Osteoblast (primary cell): ENCODE results near the gene KRTAP13-2. TPM values are rescaled to one million over a fixed set of nuclear protein-coding genes. Genes with fewer than 3 reads are reported as not detected.

ENCODE experiments used
- DNase-seq: peaks from one replicate; pipeline ENCODE4 v3.0.0; 2011; ENCODE audit warnings: low spot score, mixed read lengths; ENCODE audit not compliant: insufficient read length; ENCODE audit errors: missing footprints
- H2AFZ ChIP-seq: 2 replicates; pipeline ENCODE4 v1.6.0; 2011; ENCODE audit warnings: mild to moderate bottlenecking, low read length
- H3K27ac ChIP-seq: 2 replicates; pipeline ENCODE4 v1.5.1; 2011; ENCODE audit warnings: mild to moderate bottlenecking, low read depth, low read length, moderate library complexity
- H3K27me3 ChIP-seq: 2 replicates; pipeline ENCODE4 v1.6.0; 2012; ENCODE audit warnings: mild to moderate bottlenecking, control low read depth, inconsistent platforms, low read length, moderate library complexity; ENCODE audit not compliant: insufficient read depth
- H3K36me3 ChIP-seq: 2 replicates; pipeline ENCODE4 v1.5.1; 2011; ENCODE audit warnings: mild to moderate bottlenecking, low read length, control low read depth, moderate library complexity; ENCODE audit not compliant: insufficient read depth
- H3K4me1 ChIP-seq: 2 replicates; pipeline ENCODE4 v1.5.1; 2011; ENCODE audit warnings: mild to moderate bottlenecking, low read length, control low read depth, moderate library complexity; ENCODE audit not compliant: insufficient read depth
- H3K4me2 ChIP-seq: 2 replicates; pipeline ENCODE4 v1.6.0; 2011; ENCODE audit warnings: mild to moderate bottlenecking, low read length; ENCODE audit not compliant: insufficient read depth
- H3K4me3 ChIP-seq: fragments of 200-600 bp; sonication (generic); 3 replicates; pipeline ENCODE4 v1.5.1; 2012; ENCODE audit warnings: mild to moderate bottlenecking, low read length, inconsistent platforms; ENCODE audit not compliant: insufficient read depth
- H3K79me2 ChIP-seq: 2 replicates; pipeline ENCODE4 v1.6.0; 2012; ENCODE audit warnings: mild to moderate bottlenecking, low read length, control low read depth, inconsistent platforms; ENCODE audit not compliant: insufficient read depth
- H3K9me3 ChIP-seq: 2 replicates; pipeline ENCODE4 v1.5.1; 2011; ENCODE audit warnings: low read depth, low read length, control low read depth
- H4K20me1 ChIP-seq: 2 replicates; pipeline ENCODE4 v1.6.0; 2012; ENCODE audit warnings: mild to moderate bottlenecking, low read length, control low read depth; ENCODE audit not compliant: insufficient read depth
- CTCF ChIP-seq: IDR thresholded peaks from 2 replicates; pipeline ENCODE4 v1.5.1; 2011; ENCODE audit warnings: mild to moderate bottlenecking, low read depth, low read length, moderate library complexity; ENCODE audit errors: extremely low read depth
- small RNA-seq: library from RNA; depleted of rRNA; stranded (forward); fragments of <200 nt; gene quantifications from one replicate; pipeline ENCODE3, GENCODE V24; 2012
- total RNA-seq: library from RNA; depleted of rRNA; stranded (reverse); fragments of >200 nt; gene quantifications from 2 replicates; pipeline ENCODE4 v1.2.3, GENCODE V29; 2012

KRTAP13-2 gene
- total RNA-seq, 1 donor: not detected

- Histone ChIP-seq H3K79me2 (no peaks in the 10 kb centered on the region), H3K4me3 (no peak overlapping the region), H3K4me2 (no peak overlapping the region), H3K9me3 (no peaks in the 10 kb centered on the region), H2AFZ (no peak overlapping the region), H3K4me1 (no peaks in the 10 kb centered on the region), H4K20me1 (no peaks in the 10 kb centered on the region), H3K36me3 (no peaks in the 10 kb centered on the region), H3K27me3 (no peaks in the 10 kb centered on the region), H3K27ac (no peak overlapping the region)
- TF ChIP-seq CTCF: no peak
- no peak for DNase-seq
Measured at GRCh38 chr21:30326390-30326789, 45.7 kb downstream of the KRTAP13-2 start.

Small RNA genes within 50 kb of the gene (small RNA-seq; reads per million reads assigned to genes)
- gene KRTAP23-1 (not detected), gene MIR4327 (not detected)

Other genes with a start within 250 kb of the KRTAP13-2 start
- gene CLDN17, start 205.5 kb downstream of the KRTAP13-2 start, total RNA-seq: not detected in 2 replicates
- gene CLDN8, start 156.2 kb downstream of the KRTAP13-2 start, total RNA-seq: not detected in 2 replicates
- gene KRTAP24-1, start 89.3 kb downstream of the KRTAP13-2 start, total RNA-seq: not detected in 2 replicates
- gene KRTAP25-1, start 82.8 kb downstream of the KRTAP13-2 start, total RNA-seq: not detected in 2 replicates
- not detected in 2 replicates for gene KRTAP26-1, start 52.0 kb downstream of the KRTAP13-2 start, total RNA-seq
- not detected in 2 replicates for gene KRTAP27-1, start 34.6 kb downstream of the KRTAP13-2 start, total RNA-seq
- not detected in 2 replicates for gene KRTAP23-1, start 23.7 kb downstream of the KRTAP13-2 start, total RNA-seq
- gene KRTAP13-1, start 23.8 kb upstream of the KRTAP13-2 start, total RNA-seq: not detected in 2 replicates
- not detected in 2 replicates for gene KRTAP13-3, start 53.7 kb upstream of the KRTAP13-2 start, total RNA-seq
- gene KRTAP13-4, start 57.9 kb upstream of the KRTAP13-2 start, total RNA-seq: not detected in 2 replicates
- not detected in 2 replicates for gene KRTAP15-1, start 68.0 kb upstream of the KRTAP13-2 start, total RNA-seq
- not detected in 2 replicates for gene KRTAP19-1, start 108.1 kb upstream of the KRTAP13-2 start, total RNA-seq
- not detected in 2 replicates for gene KRTAP19-2, start 115.2 kb upstream of the KRTAP13-2 start, total RNA-seq
- not detected in 2 replicates for gene KRTAP19-3, start 119.7 kb upstream of the KRTAP13-2 start, total RNA-seq
- gene KRTAP19-4, start 124.9 kb upstream of the KRTAP13-2 start, total RNA-seq: not detected in 2 replicates
- not detected in 2 replicates for gene KRTAP19-5, start 129.9 kb upstream of the KRTAP13-2 start, total RNA-seq
- gene KRTAP19-6, start 169.6 kb upstream of the KRTAP13-2 start, total RNA-seq: not detected in 2 replicates
- gene KRTAP19-7, start 189.0 kb upstream of the KRTAP13-2 start, total RNA-seq: not detected in 2 replicates
- not detected in 2 replicates for gene KRTAP22-2, start 218.1 kb upstream of the KRTAP13-2 start, total RNA-seq
- not detected in 2 replicates for gene KRTAP6-3, start 220.2 kb upstream of the KRTAP13-2 start, total RNA-seq
- gene KRTAP6-2, start 226.6 kb upstream of the KRTAP13-2 start, total RNA-seq: not detected in 2 replicates
- not detected in 2 replicates for gene KRTAP22-1, start 228.8 kb upstream of the KRTAP13-2 start, total RNA-seq
- gene KRTAP6-1, start 241.7 kb upstream of the KRTAP13-2 start, total RNA-seq: not detected in 2 replicates
- gene KRTAP20-1, start 244.2 kb upstream of the KRTAP13-2 start, total RNA-seq: not detected in 2 replicates
- not detected in 2 replicates for gene KRTAP20-4, start 248.4 kb upstream of the KRTAP13-2 start, total RNA-seq